Suprapubic skin (tissue), 4 donors: ENCODE data around the gene LGALS7. TPM values are rescaled to one million over a fixed set of nuclear protein-coding genes. Genes with fewer than 3 reads are reported as not detected.

ENCODE experiments used
- DNase-seq, 2 donors: peaks; one replicate each; pipeline ENCODE4 v3.0.0-alpha.2; 2019; ENCODE audit warnings: low spot score in 2 of 2
- H3K27ac ChIP-seq: fragments of 200-600 bp; sonication (generic); one replicate; pipeline ENCODE4 v1.5.1; 2019
- H3K27me3 ChIP-seq: fragments of 200-600 bp; sonication (generic); one replicate; pipeline ENCODE4 v1.5.1; 2019
- H3K36me3 ChIP-seq: fragments of 200-600 bp; sonication (generic); one replicate; pipeline ENCODE4 v1.5.1; 2019
- H3K4me1 ChIP-seq: fragments of 200-600 bp; sonication (generic); one replicate; pipeline ENCODE4 v1.5.1; 2019
- H3K4me3 ChIP-seq: fragments of 200-600 bp; sonication (generic); one replicate; pipeline ENCODE4 v1.5.1; 2019; ENCODE audit warnings: mild to moderate bottlenecking
- H3K9me3 ChIP-seq: fragments of 200-600 bp; sonication (generic); one replicate; pipeline ENCODE4 v1.5.1; 2019
- CTCF ChIP-seq, 2 donors: fragments of 200-600 bp in 1 of 2; fragments of 450-650 bp in 1 of 2; sonication (generic) in 1 of 2; IDR thresholded peaks; one replicate each; pipeline ENCODE4 v1.5.1; 2016 to 2019; ENCODE audit warnings: antibody characterized with exemption in 2 of 2, mild to moderate bottlenecking in 1 of 2, moderate library complexity in 1 of 2
- EP300 ChIP-seq: sonication (generic); formaldehyde crosslinking; IDR thresholded peaks from one replicate; pipeline ENCODE4 v1.6.1; 2017; ENCODE audit warnings: antibody characterized with exemption
- POLR2A ChIP-seq, 2 donors: fragments of 450-650 bp; IDR thresholded peaks; one replicate each; pipeline ENCODE4 v1.6.1; 2017; ENCODE audit warnings: antibody characterized with exemption in 2 of 2, mild to moderate bottlenecking in 2 of 2, moderate library complexity in 2 of 2
- POLR2AphosphoS5 ChIP-seq, 3 donors: sonication (generic); formaldehyde crosslinking; IDR thresholded peaks; one replicate each; pipeline ENCODE4 v1.6.1; 2017; ENCODE audit warnings: antibody characterized with exemption in 3 of 3
- WGBS: methylation state at CpG from one replicate; pipeline ENCODE4 v1.1.5; 2018; 5-methylcytosine and 5-hydroxymethylcytosine counted together
- total RNA-seq, 4 donors: library from RNA; depleted of rRNA; stranded (reverse); fragments of >200 nt; gene quantifications; one replicate each; pipeline ENCODE4 v1.1.0, GENCODE V29; 2016

LGALS7 gene
- total RNA-seq, 4 donors from 2014 or later: 51.3 to 1,491 (median 446) TPM

DNA sequence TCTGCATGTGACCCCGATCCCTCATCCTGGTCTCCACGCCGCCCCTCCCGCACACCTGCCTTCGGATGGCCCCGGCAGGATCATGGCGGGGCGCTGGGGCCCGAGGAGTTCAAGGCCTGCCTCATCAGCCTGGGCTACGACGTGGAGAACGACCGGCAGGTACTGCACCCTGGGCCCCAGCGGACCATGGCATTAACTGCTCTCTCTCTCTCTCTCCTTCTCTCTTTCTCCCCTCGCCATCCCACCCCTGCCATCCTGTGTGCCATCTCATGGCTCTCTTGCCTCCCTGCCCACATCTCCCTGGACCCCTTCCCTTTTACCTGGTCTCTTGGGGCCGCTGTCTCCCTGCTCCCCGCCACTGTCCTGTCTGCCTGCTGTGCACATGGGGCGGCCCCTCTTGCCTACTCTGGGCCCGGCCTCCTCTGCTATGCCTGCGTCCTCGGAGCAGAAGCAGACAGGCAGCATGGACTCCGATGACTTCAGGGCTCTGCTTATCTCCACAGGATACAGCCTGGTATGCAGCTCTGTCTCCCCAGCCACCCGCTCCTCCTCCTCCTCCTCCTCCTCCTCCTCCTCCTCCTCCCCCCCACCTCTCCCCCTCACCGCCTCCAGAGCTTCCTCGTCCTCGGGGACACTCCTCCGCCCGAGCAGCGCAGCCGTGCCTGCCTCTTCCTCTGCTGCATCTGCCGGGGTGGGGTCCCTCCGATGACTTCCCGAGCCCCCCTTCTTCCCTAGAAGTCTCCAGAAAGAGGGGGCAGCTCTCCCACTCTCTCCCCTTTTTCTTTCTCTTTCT is 45.3 kb downstream of the LGALS7 start:
- TF ChIP-seq EP300: no peak
- TF ChIP-seq POLR2A (IDR thresholded peaks at IDR 0.05): no peak
- no peak for TF ChIP-seq POLR2AphosphoS5 (IDR thresholded peaks at IDR 0.05)
- TF ChIP-seq CTCF (IDR thresholded peaks at IDR 0.05): no peak
- DNase-seq: no peak
- 78% methylated on average over 33 of the region's 33 CpGs for WGBS
- Histone ChIP-seq H3K9me3 (no peaks in the 10 kb centered on the region), H3K4me1 (peaks cover 21% of the 10 kb centered on the region), H3K4me3 (no peak overlapping the region), H3K27ac (no peak overlapping the region), H3K27me3 (no peaks in the 10 kb centered on the region), H3K36me3 (peaks cover 75% of the 10 kb centered on the region)

- peaks cover 82% of the 10 kb centered on the region for H3K36me3 ChIP-seq
- 84% methylated on average over 8 of the region's 17 CpGs for WGBS
- H3K4me3 ChIP-seq: no peak overlapping the region
Observed at GRCh38 chr19:38727306-38727867, 45.9 kb downstream of the LGALS7 start.

DNA sequence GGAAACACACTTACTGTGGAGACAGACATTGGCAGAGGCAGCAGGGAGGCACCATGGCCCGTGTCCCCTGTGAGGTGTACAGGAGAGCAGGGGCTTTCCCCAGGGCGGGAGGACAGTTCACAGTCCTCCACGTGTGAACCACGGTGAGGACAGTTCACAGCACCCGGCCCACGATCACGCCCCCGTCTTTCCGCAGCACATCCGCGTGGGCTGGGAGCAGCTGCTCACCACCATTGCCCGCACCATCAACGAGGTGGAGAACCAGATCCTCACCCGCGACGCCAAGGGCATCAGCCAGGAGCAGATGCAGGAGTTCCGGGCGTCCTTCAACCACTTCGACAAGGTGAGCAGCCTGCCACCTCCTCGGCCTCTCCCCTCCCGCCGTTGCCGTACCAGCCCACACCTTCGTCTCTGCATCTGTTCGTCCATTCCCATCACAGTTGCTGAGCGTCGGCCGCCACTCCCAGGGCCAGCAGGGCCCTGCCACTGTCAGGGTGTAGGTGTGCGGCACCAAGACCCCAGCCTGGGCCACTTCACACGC is 46.5 kb downstream of the LGALS7 start:
- H3K4me1 ChIP-seq: peaks cover 14% of the 10 kb centered on the region
- H3K4me3 ChIP-seq: no peak overlapping the region
- 73% methylated on average over 23 of the region's 30 CpGs for WGBS
- DNase-seq: no peak
- TF ChIP-seq CTCF (IDR thresholded peaks at IDR 0.05): no peak
- no peaks in the 10 kb centered on the region for H3K27me3 ChIP-seq
- H3K36me3 ChIP-seq: peaks cover 88% of the 10 kb centered on the region
- H3K27ac ChIP-seq: no peak overlapping the region
- no peaks in the 10 kb centered on the region for H3K9me3 ChIP-seq

More at GRCh38 chr19:38727306-38727867, 45.9 kb downstream of the LGALS7 start:
- Histone ChIP-seq H3K27me3 (no peaks in the 10 kb centered on the region), H3K9me3 (no peaks in the 10 kb centered on the region), H3K4me1 (peaks cover 18% of the 10 kb centered on the region), H3K27ac (no peak overlapping the region)
- DNase-seq: no peak
- TF ChIP-seq CTCF (IDR thresholded peaks at IDR 0.05): no peak
- TF ChIP-seq EP300: no peak
- no peak for TF ChIP-seq POLR2AphosphoS5 (IDR thresholded peaks at IDR 0.05)
- no peak for TF ChIP-seq POLR2A (IDR thresholded peaks at IDR 0.05)

- Histone ChIP-seq H3K9me3 (no peaks in the 10 kb centered on the region), H3K4me3 (no peak overlapping the region), H3K27me3 (no peaks in the 10 kb centered on the region), H3K4me1 (peaks cover 14% of the 10 kb centered on the region), H3K27ac (no peak overlapping the region), H3K36me3 (peaks cover 93% of the 10 kb centered on the region)
- no peak for TF ChIP-seq EP300
- no peak for TF ChIP-seq POLR2AphosphoS5 (IDR thresholded peaks at IDR 0.05)
- no peak for TF ChIP-seq CTCF (IDR thresholded peaks at IDR 0.05)
- TF ChIP-seq POLR2A (IDR thresholded peaks at IDR 0.05): no peak
- WGBS: 85% methylated on average over 6 of the region's 6 CpGs
- DNase-seq: no peak
Observed at GRCh38 chr19:38726284-38726673, 47.0 kb downstream of the LGALS7 start.
